CD4-positive, alpha-beta T cell treated with Interleukin-10 for 1 hour (primary cell): ENCODE results near the gene C10orf120.
A peak's percentile ranks its signal among the peaks of the same experiment; 100 is the strongest.

Source experiments
- DNase-seq: peaks from one replicate; pipeline ENCODE4 v3.0.0-alpha.2; 2020

Gene C10orf120

GRCh38 chr10:122659651-122660050, 40.0 kb downstream of the C10orf120 start:
- DNase-seq, result no peak

DNA sequence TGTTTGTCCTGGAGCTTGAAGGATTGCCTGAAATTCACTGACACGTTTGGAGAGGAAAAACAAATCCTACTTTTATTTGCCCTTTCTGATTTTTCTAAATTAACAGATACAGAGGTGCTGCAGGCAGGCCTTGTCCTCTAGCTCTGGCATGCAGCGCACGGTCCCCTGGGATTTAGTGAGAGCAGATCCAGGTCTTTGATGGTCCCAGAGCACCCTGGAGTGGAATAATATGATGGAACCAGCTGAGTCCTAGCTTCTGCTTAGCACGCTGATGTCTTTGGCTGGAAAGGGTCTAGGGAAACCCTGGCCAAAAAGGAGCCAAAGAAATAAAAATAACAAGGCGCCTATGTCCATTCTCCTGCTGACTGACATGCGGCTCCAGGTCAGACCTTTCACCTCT, 40.5 kb downstream of the C10orf120 start:
- no peak for DNase-seq

GRCh38 chr10:122658356-122659049, 41.1 kb downstream of the C10orf120 start:
- no peak for DNase-seq

GRCh38 chr10:122657729-122658128, 41.9 kb downstream of the C10orf120 start:
- no peak for DNase-seq

DNA sequence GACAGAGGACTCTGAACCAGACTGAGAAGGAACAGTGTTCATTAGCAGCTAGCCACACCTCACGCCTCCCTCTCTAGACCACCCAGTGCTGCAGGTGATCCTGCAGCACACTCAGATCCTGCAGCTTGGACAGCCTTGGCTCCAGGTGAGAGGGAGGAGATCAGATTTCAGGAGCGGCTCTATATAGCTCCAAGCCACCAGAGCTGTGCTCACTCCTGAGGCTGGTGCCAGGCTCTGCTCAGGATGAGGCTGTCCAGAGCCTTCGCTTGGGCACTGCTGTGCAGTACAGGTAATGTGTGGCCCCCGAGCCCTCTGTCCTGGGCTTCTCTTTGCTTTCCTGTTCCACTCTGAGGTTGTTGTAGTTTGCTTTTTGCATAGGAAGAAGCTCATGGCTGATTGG, 42.4 kb downstream of the C10orf120 start:
- no peak for DNase-seq

GRCh38 chr10:122656741-122657140, 42.9 kb downstream of the C10orf120 start:
- no peak for DNase-seq

DNA sequence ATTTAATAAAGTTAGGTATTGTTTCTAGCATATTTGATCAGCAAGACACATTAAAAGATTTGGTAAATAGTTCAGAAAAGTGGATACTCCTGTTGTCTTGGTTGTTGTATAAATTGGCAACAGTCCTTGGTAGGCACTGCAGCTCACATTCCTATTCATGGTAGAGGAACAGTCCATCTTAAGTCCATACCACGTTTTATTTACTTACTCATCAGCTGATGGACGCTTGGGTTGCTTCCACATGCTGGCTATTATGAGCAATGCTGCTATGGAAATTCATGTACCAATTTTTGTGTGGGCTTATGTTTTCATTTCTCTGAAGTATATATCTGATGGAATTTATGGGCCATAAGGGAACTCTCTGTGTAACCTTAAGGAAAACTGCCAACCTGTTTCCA, 43.3 kb downstream of the C10orf120 start:
- no peak for DNase-seq

- no peak for DNase-seq
Measured at GRCh38 chr10:122655524-122656307, 43.9 kb downstream of the C10orf120 start.

DNA sequence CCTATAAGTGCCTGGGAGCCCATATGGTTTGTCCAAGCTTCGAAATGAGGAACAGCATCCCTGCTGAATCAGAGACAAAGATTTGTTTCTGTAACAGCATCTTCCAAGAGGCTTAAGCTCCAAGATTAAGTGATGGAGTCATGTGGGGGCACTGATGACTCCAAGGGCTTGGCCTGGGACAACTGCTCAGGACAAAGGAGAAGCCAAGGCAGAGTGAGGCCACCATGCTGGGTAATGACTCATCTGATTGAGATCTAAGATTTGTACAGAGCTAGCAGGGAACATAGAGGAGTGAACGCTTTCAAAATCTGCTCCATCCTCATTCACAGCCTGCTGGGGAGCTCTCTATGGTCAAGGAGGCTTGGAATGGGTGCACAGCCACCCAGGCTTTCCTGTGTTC, 49.3 kb downstream of the C10orf120 start:
- DNase-seq, result no peak

DNA sequence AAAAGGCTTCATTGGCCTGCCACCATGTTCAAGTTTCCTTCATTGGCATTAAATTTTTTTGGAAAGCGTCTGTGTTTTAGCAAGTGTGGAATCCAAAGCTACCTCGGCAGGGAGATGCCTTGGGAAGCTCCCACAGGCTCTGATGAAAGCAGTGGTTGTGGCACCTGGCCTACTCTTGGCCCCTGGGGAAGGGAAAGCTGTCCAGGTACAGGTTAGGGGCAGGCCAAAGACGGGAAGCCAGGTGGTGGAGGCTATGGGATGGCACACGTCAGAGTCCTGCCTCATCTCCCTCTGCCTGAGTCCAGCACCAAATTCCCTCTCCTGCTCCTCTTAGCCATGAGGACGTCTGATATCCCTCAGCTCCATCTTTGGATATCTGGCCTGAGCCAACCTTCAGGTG, 49.7 kb downstream of the C10orf120 start:
- DNase-seq, result no peak

DNA sequence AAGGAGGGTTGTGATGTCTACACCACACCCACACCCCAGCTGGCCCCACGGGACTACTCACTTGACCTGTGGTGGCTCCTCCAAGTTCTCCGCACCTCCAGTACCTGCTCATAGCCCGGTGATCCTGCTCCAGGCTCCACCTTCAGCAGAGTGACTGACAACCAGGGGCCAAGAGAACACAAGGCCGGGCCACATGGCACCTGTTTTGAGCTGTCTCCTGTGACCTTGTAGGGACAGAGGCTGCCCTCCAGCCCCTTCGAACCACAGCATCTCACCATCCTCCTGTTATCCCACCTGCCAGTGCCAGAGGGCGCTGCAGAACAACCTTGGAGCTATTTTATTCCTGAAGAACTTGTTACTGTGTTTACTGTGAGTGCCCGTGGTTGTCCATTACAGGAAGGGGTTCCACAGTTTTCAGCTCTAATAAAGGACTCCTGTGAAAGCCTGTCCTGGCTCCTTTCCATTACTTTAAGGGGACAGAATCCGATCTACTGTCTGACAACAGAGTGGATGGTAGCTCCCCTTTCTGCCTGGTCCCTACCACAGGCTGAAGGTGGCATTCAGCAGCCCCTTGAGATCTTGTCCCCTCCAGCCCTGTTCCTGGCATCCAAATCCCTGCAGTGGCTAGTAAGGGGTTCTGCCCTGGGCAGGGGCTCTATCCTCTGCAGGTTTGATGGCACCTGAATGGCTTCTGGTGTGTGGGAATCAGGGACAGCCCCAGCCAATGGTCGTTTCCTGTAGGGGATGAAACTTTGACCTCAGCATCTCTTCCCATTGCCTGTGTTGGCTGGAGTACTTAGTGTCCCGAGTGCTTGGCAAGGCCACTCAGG, 50.8 kb downstream of the C10orf120 start:
- peak; percentile 14 for DNase-seq
